Prostate gland (tissue), 2 donors: ENCODE measurements around the gene IRX2.

Experiments used
- CTCF ChIP-seq, 4 experiments: fragments of 200-600 bp in 2 of 4; fragments of 450-650 bp in 2 of 4; sonication (generic) in 2 of 4; IDR thresholded peaks; 1 replicate in 3 of 4; 2 replicates in 1 of 4; pipeline ENCODE4 v1.5.1; 2016 to 2019; ENCODE audit warnings: antibody characterized with exemption in 4 of 4, mild to moderate bottlenecking in 2 of 4, moderate library complexity in 2 of 4
- POLR2AphosphoS5 ChIP-seq: sonication (generic); formaldehyde crosslinking; IDR thresholded peaks from one replicate; pipeline ENCODE4 v1.6.1; 2017; ENCODE audit warnings: antibody characterized with exemption

GRCh38 chr5:2747363-2748162 is 3.9 kb downstream of the IRX2 start:
- no peak for TF ChIP-seq CTCF (IDR thresholded peaks at IDR 0.05)
- no peak for TF ChIP-seq POLR2AphosphoS5
